ENCODE measurements around the gene RPS6KA6.

DNA sequence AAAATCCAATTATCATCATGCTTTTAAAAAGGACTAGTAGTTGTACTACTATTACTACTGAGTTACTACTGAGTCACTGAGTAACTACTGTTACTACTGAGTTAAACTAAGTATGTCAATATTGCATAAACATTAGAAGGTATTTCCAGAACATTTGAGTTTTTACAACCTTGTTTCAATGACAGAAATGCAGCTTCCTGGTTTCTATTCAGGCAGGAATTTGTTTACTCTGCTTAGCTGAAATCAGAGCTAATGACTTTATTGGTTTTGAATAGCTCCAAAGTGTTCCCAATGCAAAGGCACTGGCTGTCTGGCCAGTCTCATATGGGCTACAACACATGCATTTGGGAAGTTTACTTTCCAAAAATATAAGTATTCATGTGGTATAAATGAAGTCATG lies 12.0 kb downstream of the RPS6KA6 start:
- TF ChIP-seq, protein P1, sequence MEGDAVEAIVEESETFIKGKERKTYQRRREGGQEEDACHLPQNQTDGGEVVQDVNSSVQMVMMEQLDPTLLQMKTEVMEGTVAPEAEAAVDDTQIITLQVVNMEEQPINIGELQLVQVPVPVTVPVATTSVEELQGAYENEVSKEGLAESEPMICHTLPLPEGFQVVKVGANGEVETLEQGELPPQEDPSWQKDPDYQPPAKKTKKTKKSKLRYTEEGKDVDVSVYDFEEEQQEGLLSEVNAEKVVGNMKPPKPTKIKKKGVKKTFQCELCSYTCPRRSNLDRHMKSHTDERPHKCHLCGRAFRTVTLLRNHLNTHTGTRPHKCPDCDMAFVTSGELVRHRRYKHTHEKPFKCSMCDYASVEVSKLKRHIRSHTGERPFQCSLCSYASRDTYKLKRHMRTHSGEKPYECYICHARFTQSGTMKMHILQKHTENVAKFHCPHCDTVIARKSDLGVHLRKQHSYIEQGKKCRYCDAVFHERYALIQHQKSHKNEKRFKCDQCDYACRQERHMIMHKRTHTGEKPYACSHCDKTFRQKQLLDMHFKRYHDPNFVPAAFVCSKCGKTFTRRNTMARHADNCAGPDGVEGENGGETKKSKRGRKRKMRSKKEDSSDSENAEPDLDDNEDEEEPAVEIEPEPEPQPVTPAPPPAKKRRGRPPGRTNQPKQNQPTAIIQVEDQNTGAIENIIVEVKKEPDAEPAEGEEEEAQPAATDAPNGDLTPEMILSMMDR (IDR thresholded peaks at IDR 0.05) = no peak
- no peak for TF ChIP-seq POLR2A (IDR thresholded peaks at IDR 0.05)
